GM13976 (cell line): ENCODE results near the gene BICDL1.

Experiments
- DNase-seq: peaks from one replicate; pipeline ENCODE4 v3.0.0; 2012; ENCODE audit warnings: low spot score
- CTCF ChIP-seq: IDR thresholded peaks from 2 replicates; pipeline ENCODE4 v1.5.1; 2012; ENCODE audit warnings: borderline replicate concordance, mild to moderate bottlenecking; ENCODE audit not compliant: insufficient read depth; ENCODE audit errors: extremely low read depth, missing control alignments, control extremely low read depth
- in situ Hi-C: fragments of 300-500 bp; cut with MboI; formaldehyde crosslinking; loops from one replicate; pipeline ENCODE4 v1.12.0; 2022; ENCODE audit warnings: low sequenced_read_pairs, mixed read lengths, inconsistent platforms; ENCODE audit not compliant: unreplicated experiment

BICDL1 gene

DNA sequence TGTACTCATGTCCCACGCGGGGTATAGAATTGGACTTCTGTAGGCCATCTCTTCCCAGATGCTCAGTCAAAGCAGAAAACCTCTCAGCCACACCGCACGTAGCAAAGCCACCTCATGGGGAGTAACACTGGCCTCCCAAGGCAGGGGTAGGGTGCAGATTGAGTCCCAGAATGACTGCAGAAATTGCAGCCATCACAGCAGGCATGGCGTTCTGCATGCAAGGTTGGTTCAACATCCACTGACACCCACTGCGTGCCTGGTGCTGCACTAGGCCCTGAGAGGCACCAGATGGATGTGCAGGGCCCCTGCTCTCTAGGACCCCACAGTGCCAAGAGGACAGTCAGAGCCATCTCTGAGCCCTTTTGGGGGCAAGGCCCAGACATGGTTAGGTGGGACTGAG lies 87.6 kb downstream of the BICDL1 start:
- TF ChIP-seq CTCF, result no peak
- in situ Hi-C loops, result no loop called here
- DNase-seq, result no peak

DNA sequence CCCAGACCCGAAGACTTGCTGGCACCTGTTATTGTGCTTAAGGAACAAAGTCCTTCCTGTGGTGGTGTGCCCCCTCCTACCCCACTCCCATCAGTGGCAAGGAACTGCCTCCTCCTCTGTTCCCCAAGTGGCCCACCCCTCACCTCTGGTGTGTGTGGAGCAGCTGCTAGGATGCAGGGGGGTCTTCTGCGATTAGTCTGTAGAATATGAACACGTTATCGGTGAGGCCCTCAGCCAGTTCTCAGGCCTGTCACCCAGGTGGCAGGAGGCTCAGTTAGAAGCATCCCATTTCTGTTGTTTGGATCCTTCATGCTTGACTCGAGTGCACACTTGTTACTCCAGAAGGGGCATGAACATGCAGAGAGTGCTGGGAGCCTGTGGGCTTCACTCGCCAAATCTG lies 88.2 kb downstream of the BICDL1 start:
- no peak for DNase-seq
- no peak for TF ChIP-seq CTCF
- in situ Hi-C loops, result no loop called here

DNA sequence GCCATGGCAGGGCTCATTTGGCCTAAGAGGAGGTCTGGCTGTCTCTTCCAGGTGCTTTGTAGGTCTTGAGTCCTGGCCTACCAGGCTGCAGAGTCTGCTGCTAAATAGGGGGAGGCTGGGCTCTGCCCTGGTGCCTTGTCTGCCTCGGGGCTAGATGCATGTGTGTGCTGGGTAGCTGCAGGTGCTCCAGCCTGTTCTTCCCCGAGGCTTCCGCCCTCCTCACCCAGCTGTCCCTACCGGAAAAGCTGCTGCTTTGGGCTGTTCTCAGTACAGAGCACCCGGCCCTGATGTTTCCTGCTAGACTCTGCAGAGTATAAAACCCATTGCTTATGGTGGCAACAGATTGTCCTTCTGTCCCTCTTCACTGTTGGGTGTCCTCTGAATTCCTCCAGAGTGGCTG lies 89.8 kb downstream of the BICDL1 start:
- in situ Hi-C loops, result no loop called here
- no peak for TF ChIP-seq CTCF
- no peak for DNase-seq

DNA sequence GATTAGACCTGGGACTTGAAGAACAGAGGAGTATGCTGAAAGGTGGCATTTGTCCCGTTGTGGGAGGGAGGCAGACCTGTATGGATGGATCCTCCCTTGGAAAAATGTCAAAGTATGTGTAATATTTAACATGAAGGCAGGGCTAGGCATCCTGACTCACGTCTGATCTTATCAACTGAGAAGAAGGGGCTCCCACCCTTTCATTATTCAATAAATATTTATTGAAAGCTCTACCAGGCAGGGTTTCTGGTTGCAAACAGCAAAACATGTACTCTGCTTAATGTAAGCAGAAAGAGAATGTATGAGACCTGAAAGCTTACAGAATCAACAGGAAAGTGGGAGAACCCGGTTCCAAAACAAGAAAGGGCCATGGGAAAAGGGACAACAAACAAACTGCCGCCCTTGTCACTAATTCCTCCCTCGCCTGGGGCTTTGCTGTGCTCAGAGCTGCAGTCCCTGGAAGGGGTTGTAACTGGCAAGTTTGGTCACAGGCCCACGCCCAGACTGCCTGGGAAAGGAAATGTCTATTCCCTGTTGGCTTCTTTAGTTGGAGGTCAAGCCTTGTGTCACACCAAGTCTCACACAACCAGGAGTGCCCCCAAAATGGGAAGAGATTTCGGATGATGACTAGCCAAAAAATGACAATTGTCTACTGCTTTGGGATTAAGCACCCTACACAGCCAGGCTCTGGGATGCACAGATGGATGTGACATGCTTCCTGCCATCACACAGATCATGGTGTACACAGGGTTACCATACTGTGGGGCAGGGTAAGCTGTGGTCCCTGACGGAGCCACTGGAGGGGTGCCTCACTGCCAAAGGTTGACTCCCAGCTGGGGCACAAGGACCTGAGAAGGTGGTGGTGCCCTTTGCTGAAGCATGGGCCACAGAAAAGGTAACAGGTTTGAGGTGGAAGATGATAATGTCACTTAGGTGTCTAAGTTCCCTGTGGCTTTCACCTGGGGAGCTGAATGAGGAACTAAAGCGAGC lies 90.7 kb downstream of the BICDL1 start:
- in situ Hi-C loops, result no loop called here
- TF ChIP-seq CTCF, result no peak
- DNase-seq, result no peak

DNA sequence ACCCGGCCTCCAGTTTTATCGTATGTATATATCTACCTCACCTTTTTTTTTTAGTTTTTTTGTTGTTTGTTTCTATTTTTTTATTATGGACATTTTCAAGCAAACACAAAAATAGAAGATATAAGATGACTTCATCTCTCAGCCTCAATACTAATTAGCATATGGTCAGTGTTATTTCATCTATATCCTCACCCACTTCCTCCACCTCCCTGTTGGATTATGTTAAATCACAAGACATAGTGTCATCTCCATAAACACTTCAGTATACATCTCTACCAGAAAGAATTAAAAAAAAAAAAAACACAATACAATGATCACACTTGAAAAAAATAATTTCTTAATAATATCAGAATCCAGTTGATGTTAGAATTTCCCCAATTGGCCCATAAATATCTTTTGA lies 92.6 kb downstream of the BICDL1 start:
- no peak for TF ChIP-seq CTCF
- DNase-seq, result no peak

DNA sequence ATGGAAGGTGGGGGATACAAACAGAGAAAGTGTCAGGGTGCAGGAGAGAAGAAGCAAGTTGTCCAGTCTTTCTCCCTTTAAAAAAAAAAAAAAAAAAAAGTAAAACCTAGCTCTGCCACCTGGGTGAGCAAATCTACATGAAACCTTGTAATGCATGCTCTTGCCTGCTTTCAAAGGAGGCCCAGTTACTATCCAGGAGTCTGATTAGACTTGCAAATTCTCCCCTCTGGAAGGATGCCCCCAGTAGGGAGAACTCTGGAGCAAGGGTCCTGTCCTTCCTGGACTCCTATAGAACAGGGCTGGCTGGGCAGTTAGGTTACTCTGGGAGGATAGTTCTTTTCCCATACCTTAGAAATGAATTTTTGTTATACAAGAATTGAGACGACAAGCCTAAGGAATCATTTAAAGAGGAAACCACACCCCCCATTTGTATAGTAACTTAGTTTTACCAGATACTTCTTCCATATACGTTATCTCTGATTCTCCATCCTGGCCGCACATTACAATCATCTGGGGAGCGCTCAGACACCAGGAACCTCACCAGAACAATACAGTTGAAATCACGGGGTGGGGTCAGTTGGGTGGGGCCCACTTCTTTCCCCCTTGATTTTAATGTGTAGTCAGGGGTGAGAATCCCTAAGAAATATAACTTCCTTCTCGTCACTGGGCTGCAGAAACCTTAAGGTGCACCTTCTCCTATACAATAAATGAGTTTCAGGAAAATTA lies 97.0 kb downstream of the BICDL1 start:
- in situ Hi-C loops, result no loop called here
- DNase-seq, result no peak
- TF ChIP-seq CTCF, result no peak

More for the DNA sequence above, 92.6 kb downstream of the BICDL1 start:
- in situ Hi-C loops, result no loop called here
